NCI-H526 treated with DMSO at 0.1 percent for 48 hours (cell line): ENCODE measurements around the gene SH3BP4.
A peak's percentile ranks its signal among the peaks of the same experiment; 100 is the strongest.

ENCODE experiments used
- DNase-seq: peaks from one replicate; lab custom pipeline; 2025; lab: John Stamatoyannopoulos, UW

SH3BP4 gene

GRCh38 chr2:234966340-234966739, 14.5 kb downstream of the SH3BP4 start:
- DNase-seq = no peak

- DNase-seq = no peak
Measured at GRCh38 chr2:234967201-234967869, 15.5 kb downstream of the SH3BP4 start.

- DNase-seq = no peak
Measured at GRCh38 chr2:234967870-234968208, 16.0 kb downstream of the SH3BP4 start.

GRCh38 chr2:234968631-234969305, 17.0 kb downstream of the SH3BP4 start:
- DNase-seq = peak; percentile 24

- DNase-seq = no peak
Measured at GRCh38 chr2:234969306-234970098, 17.7 kb downstream of the SH3BP4 start.

- DNase-seq = no peak
Measured at GRCh38 chr2:234970099-234970440, 18.3 kb downstream of the SH3BP4 start.

- DNase-seq = no peak
Measured at GRCh38 chr2:234970477-234970882, 18.7 kb downstream of the SH3BP4 start.

- DNase-seq = no peak
Measured at GRCh38 chr2:234971496-234971895, 19.7 kb downstream of the SH3BP4 start.

- DNase-seq = no peak
Measured at GRCh38 chr2:234973008-234973407, 21.2 kb downstream of the SH3BP4 start.

GRCh38 chr2:234974501-234975385, 22.9 kb downstream of the SH3BP4 start:
- DNase-seq = no peak

- no peak for DNase-seq
Measured at GRCh38 chr2:234975611-234976010, 23.8 kb downstream of the SH3BP4 start.

GRCh38 chr2:234976479-234977227, 24.8 kb downstream of the SH3BP4 start:
- DNase-seq = no peak

- peak; percentile 76 for DNase-seq
Measured at GRCh38 chr2:234977228-234977679, 25.4 kb downstream of the SH3BP4 start.

GRCh38 chr2:234978466-234979203, 26.8 kb downstream of the SH3BP4 start:
- DNase-seq = no peak

GRCh38 chr2:234979204-234980167, 27.7 kb downstream of the SH3BP4 start:
- DNase-seq = no peak

GRCh38 chr2:234980451-234981187, 28.8 kb downstream of the SH3BP4 start:
- no peak for DNase-seq

GRCh38 chr2:234981197-234982095, 29.6 kb downstream of the SH3BP4 start:
- no peak for DNase-seq
